ENCODE data around the gene RUFY3.
"Not testable (repeated sequence)": the region's sequence is repeated elsewhere in the genome, so short reads cannot be mapped to it uniquely, and the experiment has no call there.

Gene RUFY3

GRCh38 chr4:70706044-70706461 is 15.7 kb upstream of the RUFY3 start:
- DNase-seq (ENCODE audit: low spot score), result no peak

- DNase-seq (ENCODE audit: low spot score), result no peak
Measured at GRCh38 chr4:70706516-70706915, 15.2 kb upstream of the RUFY3 start.

DNA sequence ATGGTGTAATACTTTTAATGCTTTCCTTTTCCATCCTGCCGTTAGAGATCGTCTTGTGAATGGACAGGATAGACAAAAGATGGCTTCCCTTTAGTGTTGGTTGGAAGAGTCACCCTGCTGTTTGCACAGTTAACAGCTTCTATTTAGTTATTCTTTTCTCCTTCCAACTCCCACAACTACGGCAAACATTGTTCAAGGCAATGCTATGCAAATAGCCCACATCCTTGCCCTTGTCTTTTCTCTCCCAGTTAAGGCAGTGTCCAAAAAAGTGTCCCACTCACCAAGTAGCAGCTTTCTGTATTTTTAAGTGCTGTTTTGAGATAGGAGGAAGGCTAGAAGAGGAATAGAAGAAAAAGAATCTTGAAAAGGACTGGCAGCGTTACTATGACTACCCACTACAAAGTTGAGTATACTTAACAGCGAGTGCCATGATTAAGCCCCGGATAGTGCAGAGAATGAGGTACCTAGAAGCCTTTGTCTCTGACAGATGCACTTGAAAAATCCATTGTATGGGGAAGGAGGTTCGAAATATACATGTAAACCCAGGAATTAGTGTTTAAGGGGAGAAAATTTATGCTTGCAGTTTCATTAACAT is 12.1 kb upstream of the RUFY3 start:
- no peak for DNase-seq (ENCODE audit: low spot score)

GRCh38 chr4:70711599-70711998 is 10.2 kb upstream of the RUFY3 start:
- DNase-seq (ENCODE audit: low spot score), result no peak

DNA sequence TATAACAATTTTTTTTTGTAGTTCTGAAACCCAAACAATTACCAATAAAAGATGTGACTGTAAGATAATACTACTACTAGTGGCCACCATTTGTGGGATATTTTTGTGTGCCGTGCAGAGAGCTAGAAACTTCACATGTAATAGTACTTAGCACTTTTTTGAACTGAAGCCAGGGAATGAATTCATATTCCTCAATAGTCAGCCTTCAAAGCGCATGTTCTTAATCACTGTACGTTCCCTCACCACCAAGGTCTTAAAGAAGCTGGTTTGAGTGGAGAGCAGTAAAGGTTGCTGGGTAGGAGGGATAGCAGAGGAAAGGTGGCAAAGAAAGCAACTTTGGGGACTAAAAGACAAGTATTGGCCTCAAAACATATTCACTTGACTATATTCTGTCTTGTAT is 9.6 kb upstream of the RUFY3 start:
- no peak for DNase-seq (ENCODE audit: low spot score)

DNA sequence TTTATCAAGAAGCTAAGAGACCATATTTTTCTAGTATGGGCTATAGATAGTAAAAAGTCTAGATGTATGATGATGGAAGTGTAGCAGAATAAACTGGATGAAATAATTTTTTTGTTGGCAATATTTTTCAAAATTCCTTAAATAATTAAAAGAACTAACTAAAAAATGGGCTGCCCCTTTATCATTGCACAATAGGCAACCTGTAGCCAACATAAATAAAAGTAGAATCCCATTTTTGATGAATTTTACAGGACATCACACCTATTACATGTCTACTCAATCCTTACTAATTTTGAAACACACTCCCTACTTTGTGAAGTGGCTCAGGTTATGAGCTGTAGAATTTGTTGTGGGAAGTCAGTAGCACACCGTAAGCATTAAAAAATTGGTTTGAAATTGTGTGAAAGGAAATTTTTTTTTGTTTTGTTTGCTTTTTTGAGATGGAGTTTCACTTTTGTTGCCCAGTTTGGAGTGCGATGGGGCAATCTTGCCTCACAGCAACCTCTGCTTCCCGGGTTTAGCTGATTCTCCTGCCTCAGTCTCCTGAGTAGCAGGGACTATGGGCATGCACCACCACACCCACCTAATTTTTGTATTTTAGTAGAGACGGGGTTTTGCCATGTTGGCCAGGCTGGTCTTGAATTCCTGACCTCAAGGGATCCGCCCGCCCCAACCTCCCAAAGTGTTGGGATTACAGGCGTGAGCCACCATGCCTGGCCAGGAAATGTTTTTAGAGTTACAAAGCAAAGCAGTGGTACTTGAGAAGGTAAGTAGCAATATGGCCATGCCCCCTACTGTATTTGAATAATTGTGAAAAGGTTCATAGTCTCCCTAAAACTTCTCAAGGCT is 8.9 kb upstream of the RUFY3 start:
- DNase-seq (ENCODE audit: low spot score), result no peak

- DNase-seq (ENCODE audit: low spot score), result no peak
Measured at GRCh38 chr4:70713453-70714078, 8.2 kb upstream of the RUFY3 start.

DNA sequence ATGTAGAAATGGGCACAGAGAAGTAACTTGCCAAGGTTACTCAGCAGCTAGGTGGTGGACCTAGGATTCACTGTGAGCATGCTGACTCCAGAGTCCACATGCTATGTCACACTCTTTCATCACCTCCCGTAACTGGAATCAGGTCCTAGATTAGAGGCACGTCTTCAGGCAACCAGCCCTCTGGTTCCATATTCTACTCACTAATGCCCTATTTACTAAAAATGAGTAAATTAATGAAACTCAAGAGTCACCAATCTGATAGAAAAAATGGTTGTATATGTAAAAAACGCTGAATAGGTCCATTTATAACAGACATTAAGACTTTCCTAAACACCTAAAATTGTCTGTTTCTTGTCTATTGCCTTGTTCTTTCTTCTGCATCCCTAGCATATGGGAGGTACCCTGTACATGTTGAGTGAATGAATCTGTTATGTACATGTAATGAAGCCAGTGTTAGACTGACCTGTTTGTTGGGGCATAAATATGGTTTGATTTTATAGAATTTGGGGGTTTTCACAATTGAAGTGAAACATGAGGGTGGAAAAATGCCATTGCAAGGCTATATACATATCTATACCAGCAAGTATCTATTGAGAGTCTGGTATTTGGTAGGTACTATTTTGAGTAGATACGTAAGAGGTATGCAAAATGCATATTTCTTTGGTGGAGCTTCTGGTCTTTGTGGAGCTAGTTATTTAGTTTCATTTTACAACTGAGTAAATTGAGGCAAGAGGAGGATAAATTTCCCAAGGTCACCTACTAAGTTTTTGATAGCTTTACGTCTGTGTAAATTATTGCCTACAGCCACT is 7.5 kb upstream of the RUFY3 start:
- DNase-seq (ENCODE audit: low spot score), result no peak

DNA sequence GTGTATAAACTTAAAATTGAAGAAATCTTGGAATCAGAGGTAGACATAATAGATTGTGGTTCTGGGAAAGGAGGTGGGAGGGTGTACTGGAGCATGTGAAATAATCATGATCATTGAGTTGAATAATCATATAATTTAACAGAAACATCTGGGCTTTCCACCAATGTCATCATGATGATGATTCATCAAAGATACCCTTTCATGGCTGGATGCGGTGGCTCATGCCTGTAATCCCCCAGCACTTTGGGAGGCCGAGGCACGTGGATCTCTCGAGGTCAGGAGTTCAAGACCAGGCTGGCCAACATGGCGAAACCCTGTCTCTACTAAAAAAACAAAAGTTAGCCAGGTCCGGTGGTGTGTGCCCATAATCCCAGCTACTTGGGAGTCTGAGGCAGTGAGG is 6.7 kb upstream of the RUFY3 start:
- no peak for DNase-seq (ENCODE audit: low spot score)

GRCh38 chr4:70718811-70719604 is 2.8 kb upstream of the RUFY3 start:
- DNase-seq (ENCODE audit: low spot score), result no peak

- peak; percentile 48 for DNase-seq (ENCODE audit: low spot score)
Measured at GRCh38 chr4:70722199-70722791, 531 bp downstream of the RUFY3 start.

- DNase-seq (ENCODE audit: low spot score), result no peak
Measured at GRCh38 chr4:70724463-70724862, 2.7 kb downstream of the RUFY3 start.

- no peak for DNase-seq (ENCODE audit: low spot score)
Measured at GRCh38 chr4:70725633-70726032, 3.9 kb downstream of the RUFY3 start.

- not testable (repeated sequence) for DNase-seq (ENCODE audit: low spot score)
Measured at GRCh38 chr4:70726515-70726914, 4.8 kb downstream of the RUFY3 start.

DNA sequence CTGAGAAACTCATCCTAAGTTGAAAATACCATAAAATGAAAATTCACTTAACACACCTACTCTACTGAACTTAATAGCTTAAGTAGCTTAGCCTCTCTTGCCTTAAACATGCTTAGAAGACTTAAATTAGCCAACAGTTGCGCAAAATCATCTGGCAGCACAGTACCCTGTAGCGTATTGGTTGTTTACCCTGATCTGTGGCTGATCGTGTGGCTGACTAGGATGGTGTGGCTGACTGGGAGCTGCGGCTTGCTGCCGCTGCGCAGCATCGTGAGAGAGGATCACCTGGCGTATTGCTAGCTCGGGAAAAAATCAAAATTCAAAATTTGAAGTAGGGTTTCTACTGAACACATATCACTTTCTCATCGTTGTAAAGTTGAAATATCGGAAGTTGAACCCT is 6.3 kb downstream of the RUFY3 start:
- DNase-seq (ENCODE audit: low spot score), result no peak

DNA sequence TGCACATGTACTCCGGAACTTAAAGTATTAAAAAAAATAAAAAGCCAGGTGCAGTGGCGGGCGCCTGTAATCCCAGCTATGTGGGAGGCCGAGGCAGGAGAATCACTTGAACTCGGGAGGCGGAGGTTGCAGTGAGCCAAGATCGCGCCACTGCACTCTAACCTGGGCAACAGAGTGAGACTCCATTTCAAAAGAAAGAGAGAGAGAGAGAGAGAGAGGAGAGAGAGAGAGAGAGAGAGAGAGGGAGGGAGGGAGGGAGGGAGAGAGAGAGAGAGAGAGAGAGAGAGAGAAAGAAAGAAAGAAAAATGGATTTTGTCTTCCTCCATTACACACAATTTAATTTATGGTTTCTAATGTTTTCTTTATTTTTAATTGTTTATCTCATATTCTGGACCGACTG is 11.1 kb downstream of the RUFY3 start:
- DNase-seq (ENCODE audit: low spot score), result not testable (repeated sequence)

GRCh38 chr4:70734168-70734954 is 12.6 kb downstream of the RUFY3 start:
- peak; percentile 49 for DNase-seq (ENCODE audit: low spot score)

GRCh38 chr4:70734971-70735370 is 13.2 kb downstream of the RUFY3 start:
- no peak for DNase-seq (ENCODE audit: low spot score)

GRCh38 chr4:70735915-70736314 is 14.2 kb downstream of the RUFY3 start:
- not testable (repeated sequence) for DNase-seq (ENCODE audit: low spot score)

GRCh38 chr4:70737006-70737405 is 15.2 kb downstream of the RUFY3 start:
- DNase-seq (ENCODE audit: low spot score), result no peak

Data from putamen (tissue), 1 donor.